Liver (tissue), 3 donors: ENCODE results near the gene MRRF.

Experiments
- CTCF ChIP-seq: fragments of 150-350 bp; IDR thresholded peaks from 2 replicates; pipeline ENCODE4 v1.5.1; 2017; ENCODE audit warnings: improper control_type of control experiment, low read depth, low read length; ENCODE audit not compliant: missing input control
- EGR1 ChIP-seq, 2 donors: IDR thresholded peaks; 2 replicates each; pipeline ENCODE4 v1.6.1; 2016 to 2018; ENCODE audit warnings: antibody characterized with exemption in 2 of 2, low read depth in 2 of 2
- HNF4G ChIP-seq: IDR thresholded peaks from 2 replicates; pipeline ENCODE4 v1.6.1; 2016; ENCODE audit warnings: antibody characterized with exemption
- MAX ChIP-seq: IDR thresholded peaks from 2 replicates; pipeline ENCODE4 v1.6.1; 2016; ENCODE audit warnings: antibody characterized with exemption
- RAD21 ChIP-seq, 2 donors: IDR thresholded peaks; 2 replicates each; pipeline ENCODE4 v1.6.1; 2016; ENCODE audit warnings: antibody characterized with exemption in 2 of 2, mild to moderate bottlenecking in 2 of 2
- donor health status: healthy.
- donor health status: healthy.

- TF ChIP-seq CTCF (no peak), EGR1 (IDR thresholded peaks at IDR 0.05; ENCODE audit: low read depth in 2 of 2) (no peak), MAX (no peak), HNF4G (no peak), RAD21 (IDR thresholded peaks at IDR 0.05) (no peak)
Observed at GRCh38 chr9:122248448-122248865, 16.2 kb upstream of the MRRF start.
